Measurements from ENCODE around the gene STK17B.

DNA sequence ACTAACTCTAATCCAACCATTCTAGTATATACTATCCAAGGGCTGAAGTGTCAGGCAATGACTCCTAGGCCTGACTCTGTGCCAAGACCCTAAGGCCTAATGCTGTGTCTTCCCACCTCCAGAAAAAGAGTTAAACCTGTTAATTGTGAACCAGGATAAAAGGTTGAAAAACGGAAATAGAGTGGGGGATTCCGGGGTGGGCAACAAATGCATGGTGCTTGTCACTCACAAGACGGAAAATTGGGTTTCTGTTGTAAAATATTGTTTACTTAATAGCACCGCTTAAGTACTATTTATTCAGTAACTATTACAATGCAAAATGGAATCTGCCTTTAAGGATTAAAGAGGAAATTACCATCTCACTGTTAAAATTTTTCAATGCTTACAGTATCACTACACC, 3.2 kb downstream of the STK17B start:
- no peak for TF ChIP-seq EZH2 (IDR thresholded peaks at IDR 0.05; ENCODE audit: insufficient read depth, low read length)
- TF ChIP-seq, protein P1, sequence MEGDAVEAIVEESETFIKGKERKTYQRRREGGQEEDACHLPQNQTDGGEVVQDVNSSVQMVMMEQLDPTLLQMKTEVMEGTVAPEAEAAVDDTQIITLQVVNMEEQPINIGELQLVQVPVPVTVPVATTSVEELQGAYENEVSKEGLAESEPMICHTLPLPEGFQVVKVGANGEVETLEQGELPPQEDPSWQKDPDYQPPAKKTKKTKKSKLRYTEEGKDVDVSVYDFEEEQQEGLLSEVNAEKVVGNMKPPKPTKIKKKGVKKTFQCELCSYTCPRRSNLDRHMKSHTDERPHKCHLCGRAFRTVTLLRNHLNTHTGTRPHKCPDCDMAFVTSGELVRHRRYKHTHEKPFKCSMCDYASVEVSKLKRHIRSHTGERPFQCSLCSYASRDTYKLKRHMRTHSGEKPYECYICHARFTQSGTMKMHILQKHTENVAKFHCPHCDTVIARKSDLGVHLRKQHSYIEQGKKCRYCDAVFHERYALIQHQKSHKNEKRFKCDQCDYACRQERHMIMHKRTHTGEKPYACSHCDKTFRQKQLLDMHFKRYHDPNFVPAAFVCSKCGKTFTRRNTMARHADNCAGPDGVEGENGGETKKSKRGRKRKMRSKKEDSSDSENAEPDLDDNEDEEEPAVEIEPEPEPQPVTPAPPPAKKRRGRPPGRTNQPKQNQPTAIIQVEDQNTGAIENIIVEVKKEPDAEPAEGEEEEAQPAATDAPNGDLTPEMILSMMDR (IDR thresholded peaks at IDR 0.05; ENCODE audit: insufficient read depth, low read depth, low read length), result no peak
